K562 (cell line): ENCODE results near the gene CCDC97. TPM values are rescaled to one million over a fixed set of nuclear protein-coding genes. Genes with fewer than 3 reads are reported as not detected.
A peak's percentile ranks its signal among the peaks of the same experiment; 100 is the strongest.

Experiments
- COPS2 ChIP-seq: fragments of 450-650 bp; conservative IDR thresholded peaks from 2 replicates; pipeline ENCODE4 v1.6.1; 2016; ENCODE audit warnings: mild to moderate bottlenecking, moderate library complexity
- FOXP1 ChIP-seq: sonication (generic); formaldehyde crosslinking; IDR thresholded peaks from 2 replicates; pipeline ENCODE4 v1.8.0; 2022; ENCODE audit warnings: mild to moderate bottlenecking, missing genetic modification reagents
- HDAC1 ChIP-seq, 2 experiments: fragments of 450-650 bp; IDR thresholded peaks; 2 replicates each; pipeline ENCODE4 v1.6.1; 2016 to 2017; ENCODE audit warnings: inconsistent platforms in 1 of 2, mild to moderate bottlenecking in 1 of 2, moderate library complexity in 1 of 2
- PHF8 ChIP-seq: fragments of 200-600 bp; sonication (generic); IDR thresholded peaks from 2 replicates; pipeline ENCODE4 v1.6.1; 2012; ENCODE audit warnings: mixed run types, mild to moderate bottlenecking, inconsistent platforms, low read length, moderate library complexity, borderline replicate concordance
- REST ChIP-seq, 2 experiments: fragments of 450-650 bp; formaldehyde crosslinking in 1 of 2; IDR thresholded peaks; 2 replicates each; pipeline versions ENCODE4 v1.4.0 to v1.6.1; 2014 to 2020; ENCODE audit warnings: mild to moderate bottlenecking in 2 of 2, borderline replicate concordance in 1 of 2, low read depth in 1 of 2
- SIX5 ChIP-seq, 2 experiments: IDR thresholded peaks; 2 replicates each; pipeline ENCODE4 v1.6.1; 2011; ENCODE audit warnings: low read length in 2 of 2, borderline replicate concordance in 1 of 2, low read depth in 1 of 2, mild to moderate bottlenecking in 1 of 2, moderate library complexity in 1 of 2; ENCODE audit not compliant: insufficient read depth in 1 of 2
- ZBTB33 ChIP-seq: sonication (generic); formaldehyde crosslinking; IDR thresholded peaks from 2 replicates; pipeline ENCODE4 v1.8.1; 2023; ENCODE audit warnings: mild to moderate bottlenecking, missing genetic modification reagents
- ZNF12 ChIP-seq: sonication (generic); formaldehyde crosslinking; IDR thresholded peaks from 2 replicates; pipeline ENCODE4 v1.4.0; 2020; ENCODE audit warnings: mild to moderate bottlenecking, missing genetic modification reagents
- ZNF445 ChIP-seq: fragments of 250-450 bp; sonication (Bioruptor Pico); IDR thresholded peaks from 2 replicates; pipeline ENCODE4 v1.4.0; 2020; ENCODE audit warnings: low read depth, mild to moderate bottlenecking, moderate library complexity
- ZNF518B ChIP-seq: fragments of 250-450 bp; sonication (Bioruptor Pico); IDR thresholded peaks from 2 replicates; pipeline ENCODE4 v1.5.0; 2021; ENCODE audit warnings: mild to moderate bottlenecking, moderate library complexity
- polyA plus RNA-seq, 8 experiments: library from polyadenylated mRNA; depleted of rRNA in 4 of 8; stranded (reverse) in 5 of 8; unstranded in 3 of 8; fragments of >200 nt; fragmentation: Nextera tagmentation in 2 of 8; fragmentation: Illumina TruSeq in 1 of 8; extraction: Ambion mirVana in 2 of 8; extraction: Trizol in 1 of 8; gene quantifications; 2 replicates each; pipeline versions ENCODE4 v1.2.1 to v1.2.3, GENCODE V29; 2011 to 2014; ENCODE audit warnings: inconsistent platforms in 1 of 8, missing spikeins in 1 of 8
- total RNA-seq, 7 experiments: library from RNA; depleted of rRNA in 6 of 7; stranded (reverse); fragments of >200 nt in 6 of 7; fragmentation: Illumina TruSeq in 2 of 7; extraction: Trizol in 2 of 7; gene quantifications; 2 replicates each; pipeline versions ENCODE4 v1.2.1 to v1.2.3, GENCODE V29; 2011 to 2021; ENCODE audit warnings: low replicate concordance in 1 of 7
- TF ChIP-seq, protein P1 (sequence below): sonication (generic); formaldehyde crosslinking; IDR thresholded peaks from 2 replicates; pipeline ENCODE4 v1.9.0; 2022; ENCODE audit warnings: mild to moderate bottlenecking, missing genetic modification reagents

CCDC97 gene
- total and polyA plus RNA-seq, 9 of the 15 experiments (the other 6 are each of a cell fraction or from before 2014, with no cell fraction given): 0.60 to 16.5 (median 7.0) TPM

- TF ChIP-seq REST (IDR thresholded peaks at IDR 0.05; ENCODE audit: borderline replicate concordance): no peak; the same call in 1 of the 2 replicates
- no peak for TF ChIP-seq REST (CRISPR knock-in tag; IDR thresholded peaks at IDR 0.05; ENCODE audit: low read depth)
- no peak for TF ChIP-seq COPS2
- 0 out of 4 replicates have a peak, but pooled peaks of 1 of the 2 experiments have one; percentile 14 for TF ChIP-seq SIX5 (IDR thresholded peaks at IDR 0.05; ENCODE audit: borderline replicate concordance in 1 of 2, insufficient read depth in 1 of 2, low read depth in 1 of 2, low read length in 2 of 2)
- TF ChIP-seq PHF8: peak; percentile 44; the same call in 1 of the 2 replicates
- TF ChIP-seq FOXP1 (CRISPR knock-in tag): peak; percentile 71; the same call in 1 of the 2 replicates
- TF ChIP-seq, protein P1, sequence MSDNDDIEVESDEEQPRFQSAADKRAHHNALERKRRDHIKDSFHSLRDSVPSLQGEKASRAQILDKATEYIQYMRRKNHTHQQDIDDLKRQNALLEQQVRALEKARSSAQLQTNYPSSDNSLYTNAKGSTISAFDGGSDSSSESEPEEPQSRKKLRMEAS (CRISPR knock-in tag): peak; percentile 76
- no peak for TF ChIP-seq ZNF518B (CRISPR knock-in tag)
- 0 out of 2 replicates have a peak, but pooled peaks have one; percentile 18 for TF ChIP-seq ZBTB33 (CRISPR knock-in tag)
- TF ChIP-seq ZNF12: no peak
- TF ChIP-seq HDAC1 (IDR thresholded peaks at IDR 0.05): peak in 1 of 2 experiments; percentile 18; a peak in 1 of 4 replicates
- TF ChIP-seq ZNF445: no peak
Measured at GRCh38 chr19:41352609-41353465, 42.9 kb downstream of the CCDC97 start (continued).
